ENCODE data around the gene FGFR4. TPM values are rescaled to one million over a fixed set of nuclear protein-coding genes. Genes with fewer than 3 reads are reported as not detected.

Gene FGFR4
- polyA plus RNA-seq, 1 donor (not counting 4 experiments of a cell fraction or from before 2014, with no cell fraction given) = 0.62 TPM

DNA sequence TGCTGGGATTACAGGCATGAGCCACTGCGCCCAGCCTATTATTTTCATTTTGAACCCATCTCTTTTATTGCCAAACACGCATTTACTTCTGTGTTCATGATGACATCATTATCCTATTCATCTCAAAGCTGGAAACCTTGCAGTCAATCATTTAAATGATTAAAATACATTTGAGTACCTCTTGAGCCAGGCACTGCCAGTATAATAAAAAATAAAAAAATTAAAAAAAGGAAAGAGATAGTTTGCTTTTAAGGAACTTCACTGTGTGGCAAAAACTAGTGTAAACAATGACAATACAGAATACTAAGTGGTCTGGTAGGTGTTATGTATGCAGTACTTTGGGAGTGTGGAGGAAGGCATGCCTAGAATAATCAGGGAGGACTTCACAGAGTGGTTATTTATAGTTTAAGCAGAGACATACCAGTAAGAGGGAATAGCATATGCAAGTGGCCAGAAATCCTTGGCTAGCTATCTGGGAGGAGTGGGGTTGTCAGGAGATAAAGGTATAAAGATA lies 55.4 kb downstream of the FGFR4 start:
- no peaks in the 10 kb centered on the region for H4K20me1 ChIP-seq (ENCODE audit: control insufficient read depth, extremely low read depth, insufficient read depth, low read length)
- no peaks in the 10 kb centered on the region for H3K9me1 ChIP-seq (ENCODE audit: control insufficient read depth, extremely low read depth, insufficient read depth, low read length)
- H3K9ac ChIP-seq (ENCODE audit: control insufficient read depth, extremely low read depth, insufficient read depth, low read length) = no peak overlapping the region
- H3K4me3 ChIP-seq (ENCODE audit: control insufficient read depth in 2 of 3, extremely low read depth in 1 of 3, insufficient read depth in 2 of 3, low read depth in 1 of 3, low read length in 3 of 3) = no peak overlapping the region
- H3K27ac ChIP-seq (ENCODE audit: control insufficient read depth, insufficient read depth, low read length) = no peak overlapping the region
- peaks cover 1% of the 10 kb centered on the region for H3K4me1 ChIP-seq (ENCODE audit: control insufficient read depth, extremely low read depth, insufficient read depth, low read length)
- H3K79me2 ChIP-seq (ENCODE audit: control insufficient read depth, insufficient read depth, low read length) = peaks cover 83% of the 10 kb centered on the region
- no peak overlapping the region for H3K4me2 ChIP-seq (ENCODE audit: control insufficient read depth, extremely low read depth, insufficient read depth, low read depth, low read length)
- H3K9me3 ChIP-seq (ENCODE audit: control insufficient read depth, low read depth, low read length) = no peaks in the 10 kb centered on the region
- no peak for DNase-seq (ENCODE audit: low read depth, low spot score)
- no peaks in the 10 kb centered on the region for H3K27me3 ChIP-seq (ENCODE audit: control insufficient read depth, extremely low read depth, insufficient read depth, low read length)
- dilution Hi-C loops (cut with MboI; ENCODE audit: extremely low pct_ligation_motif_present, low sequenced_read_pairs) = no loop called here
- no peak for FAIRE-seq
- peaks cover 0 to 4% of the 10 kb centered on the region in 2 experiments for H3K36me3 ChIP-seq (ENCODE audit: control insufficient read depth in 2 of 2, extremely low read depth in 1 of 2, insufficient read depth in 2 of 2, low read length in 2 of 2)
- H2AFZ ChIP-seq (ENCODE audit: control insufficient read depth, low read length) = no peak overlapping the region
- TF ChIP-seq EZH2 (IDR thresholded peaks at IDR 0.05; ENCODE audit: low read length) = no peak
- TF ChIP-seq, protein P1, sequence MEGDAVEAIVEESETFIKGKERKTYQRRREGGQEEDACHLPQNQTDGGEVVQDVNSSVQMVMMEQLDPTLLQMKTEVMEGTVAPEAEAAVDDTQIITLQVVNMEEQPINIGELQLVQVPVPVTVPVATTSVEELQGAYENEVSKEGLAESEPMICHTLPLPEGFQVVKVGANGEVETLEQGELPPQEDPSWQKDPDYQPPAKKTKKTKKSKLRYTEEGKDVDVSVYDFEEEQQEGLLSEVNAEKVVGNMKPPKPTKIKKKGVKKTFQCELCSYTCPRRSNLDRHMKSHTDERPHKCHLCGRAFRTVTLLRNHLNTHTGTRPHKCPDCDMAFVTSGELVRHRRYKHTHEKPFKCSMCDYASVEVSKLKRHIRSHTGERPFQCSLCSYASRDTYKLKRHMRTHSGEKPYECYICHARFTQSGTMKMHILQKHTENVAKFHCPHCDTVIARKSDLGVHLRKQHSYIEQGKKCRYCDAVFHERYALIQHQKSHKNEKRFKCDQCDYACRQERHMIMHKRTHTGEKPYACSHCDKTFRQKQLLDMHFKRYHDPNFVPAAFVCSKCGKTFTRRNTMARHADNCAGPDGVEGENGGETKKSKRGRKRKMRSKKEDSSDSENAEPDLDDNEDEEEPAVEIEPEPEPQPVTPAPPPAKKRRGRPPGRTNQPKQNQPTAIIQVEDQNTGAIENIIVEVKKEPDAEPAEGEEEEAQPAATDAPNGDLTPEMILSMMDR (optimal IDR thresholded peaks at IDR 0.05 in 1 of 3, IDR thresholded peaks at IDR 0.05 in 1 of 3, conservative IDR thresholded peaks at IDR 0.05 in 1 of 3; ENCODE audit: extremely low read depth in 1 of 3, insufficient read depth in 2 of 3, low read length in 3 of 3) = no peak

GRCh38 chr5:177142778-177143177 lies 56.1 kb downstream of the FGFR4 start:
- peaks cover 0 to 4% of the 10 kb centered on the region in 2 experiments for H3K36me3 ChIP-seq (ENCODE audit: control insufficient read depth in 2 of 2, extremely low read depth in 1 of 2, insufficient read depth in 2 of 2, low read length in 2 of 2)
- no peak overlapping the region for H3K27ac ChIP-seq (ENCODE audit: control insufficient read depth, insufficient read depth, low read length)
- dilution Hi-C loops (cut with MboI; ENCODE audit: extremely low pct_ligation_motif_present, low sequenced_read_pairs) = no loop called here
- H3K9ac ChIP-seq (ENCODE audit: control insufficient read depth, extremely low read depth, insufficient read depth, low read length) = no peak overlapping the region
- H3K4me1 ChIP-seq (ENCODE audit: control insufficient read depth, extremely low read depth, insufficient read depth, low read length) = no peaks in the 10 kb centered on the region
- H3K4me3 ChIP-seq (ENCODE audit: control insufficient read depth in 2 of 3, extremely low read depth in 1 of 3, insufficient read depth in 2 of 3, low read depth in 1 of 3, low read length in 3 of 3) = no peak overlapping the region
- H3K27me3 ChIP-seq (ENCODE audit: control insufficient read depth, extremely low read depth, insufficient read depth, low read length) = no peaks in the 10 kb centered on the region
- no peak for TF ChIP-seq EZH2 (IDR thresholded peaks at IDR 0.05; ENCODE audit: low read length)
- TF ChIP-seq, protein P1 (optimal IDR thresholded peaks at IDR 0.05 in 1 of 3, IDR thresholded peaks at IDR 0.05 in 1 of 3, conservative IDR thresholded peaks at IDR 0.05 in 1 of 3; ENCODE audit: extremely low read depth in 1 of 3, insufficient read depth in 2 of 3, low read length in 3 of 3) = no peak
- no peak overlapping the region for H2AFZ ChIP-seq (ENCODE audit: control insufficient read depth, low read length)
- no peaks in the 10 kb centered on the region for H3K9me3 ChIP-seq (ENCODE audit: control insufficient read depth, low read depth, low read length)
- DNase-seq (ENCODE audit: low read depth, low spot score) (no peak), FAIRE-seq (no peak)
- H3K4me2 ChIP-seq (ENCODE audit: control insufficient read depth, extremely low read depth, insufficient read depth, low read depth, low read length) = no peak overlapping the region
- H3K79me2 ChIP-seq (ENCODE audit: control insufficient read depth, insufficient read depth, low read length) = peaks cover 82% of the 10 kb centered on the region
- H4K20me1 ChIP-seq (ENCODE audit: control insufficient read depth, extremely low read depth, insufficient read depth, low read length) = no peaks in the 10 kb centered on the region
- H3K9me1 ChIP-seq (ENCODE audit: control insufficient read depth, extremely low read depth, insufficient read depth, low read length) = no peaks in the 10 kb centered on the region
